HK-2 (cell line): ENCODE data around the gene CFAP20DC.
A peak's percentile ranks its signal among the peaks of the same experiment; 100 is the strongest.
"Not testable (repeated sequence)": the region's sequence is repeated elsewhere in the genome, so short reads cannot be mapped to it uniquely, and the experiment has no call there.

Experiments
- DNase-seq: peaks from one replicate; pipeline ENCODE4 v3.0.0-alpha.2; 2018; ENCODE audit not compliant: unreplicated experiment

Gene CFAP20DC

GRCh38 chr3:59023612-59024011 is 26.2 kb downstream of the CFAP20DC start:
- no peak for DNase-seq

- DNase-seq: peak; percentile 35
Measured at GRCh38 chr3:59017617-59017984, 32.2 kb downstream of the CFAP20DC start.

- no peak for DNase-seq
Measured at GRCh38 chr3:59016930-59017616, 32.8 kb downstream of the CFAP20DC start.

- no peak for DNase-seq
Measured at GRCh38 chr3:59013611-59014010, 36.2 kb downstream of the CFAP20DC start.

- no peak for DNase-seq
Measured at GRCh38 chr3:59006634-59007517, 42.9 kb downstream of the CFAP20DC start.

GRCh38 chr3:59001675-59002074 is 48.1 kb downstream of the CFAP20DC start:
- no peak for DNase-seq

- DNase-seq: no peak
Measured at GRCh38 chr3:58999774-59000160, 50.1 kb downstream of the CFAP20DC start.

- DNase-seq: no peak
Measured at GRCh38 chr3:58999134-58999773, 50.6 kb downstream of the CFAP20DC start.

GRCh38 chr3:58998476-58999117 is 51.2 kb downstream of the CFAP20DC start:
- peak; percentile 47 for DNase-seq

GRCh38 chr3:58996730-58997129 is 53.1 kb downstream of the CFAP20DC start:
- DNase-seq: no peak

- DNase-seq: no peak
Measured at GRCh38 chr3:58994746-58995330, 55.0 kb downstream of the CFAP20DC start.

GRCh38 chr3:58993547-58993946 is 56.3 kb downstream of the CFAP20DC start:
- no peak for DNase-seq

- no peak for DNase-seq
Measured at GRCh38 chr3:58991623-58992022, 58.2 kb downstream of the CFAP20DC start.

- DNase-seq: no peak
Measured at GRCh38 chr3:58991026-58991425, 58.8 kb downstream of the CFAP20DC start.

GRCh38 chr3:58989955-58990354 is 59.9 kb downstream of the CFAP20DC start:
- no peak for DNase-seq

- no peak for DNase-seq
Measured at GRCh38 chr3:58989163-58989562, 60.7 kb downstream of the CFAP20DC start.

- no peak for DNase-seq
Measured at GRCh38 chr3:58988041-58988440, 61.8 kb downstream of the CFAP20DC start.

- DNase-seq: no peak
Measured at GRCh38 chr3:58986654-58987053, 63.2 kb downstream of the CFAP20DC start.

GRCh38 chr3:58979840-58980239 is 70.0 kb downstream of the CFAP20DC start:
- no peak for DNase-seq

GRCh38 chr3:58973796-58974195 is 76.0 kb downstream of the CFAP20DC start:
- DNase-seq: no peak

- not testable (repeated sequence) for DNase-seq
Measured at GRCh38 chr3:58967866-58968265, 82.0 kb downstream of the CFAP20DC start.

GRCh38 chr3:58965865-58966264 is 84.0 kb downstream of the CFAP20DC start:
- DNase-seq: no peak
